Neural cell (in vitro differentiated cells): ENCODE measurements around the gene ANGPT4. TPM values are rescaled to one million over a fixed set of nuclear protein-coding genes. Genes with fewer than 3 reads are reported as not detected.
"Not testable (repeated sequence)": the region's sequence is repeated elsewhere in the genome, so short reads cannot be mapped to it uniquely, and the experiment has no call there.

Experiments
- H2AFZ ChIP-seq: fragments of 200-600, 300-800 bp; sonication (generic), shearing (Covaris generic); 2 replicates; pipeline ENCODE4 v1.6.0; 2014; ENCODE audit warnings: low read depth, mild to moderate bottlenecking, antibody characterized with exemption, low read length, moderate library complexity
- H3F3A ChIP-seq: fragments of 200-600 bp; shearing (Covaris generic); 2 replicates; pipeline ENCODE4 v1.6.1; 2016; ENCODE audit warnings: mild to moderate bottlenecking, moderate library complexity, mixed read lengths, antibody characterized with exemption, low read length; ENCODE audit not compliant: insufficient read depth, poor library complexity, severe bottlenecking
- H3K27ac ChIP-seq: fragments of 200-600, 300-800 bp; sonication (generic), shearing (Covaris generic); 2 replicates; pipeline ENCODE4 v1.5.1; 2014; ENCODE audit warnings: mild to moderate bottlenecking, low read length, moderate library complexity
- H3K27me3 ChIP-seq: fragments of 300-800, 200-600 bp; sonication (generic), shearing (Covaris generic); 2 replicates; pipeline ENCODE4 v1.6.0; 2014; ENCODE audit warnings: mild to moderate bottlenecking, low read depth, low read length, moderate library complexity; ENCODE audit not compliant: insufficient read depth
- H3K36me3 ChIP-seq: fragments of 300-800, 200-600 bp; sonication (generic), shearing (Covaris generic); 2 replicates; pipeline ENCODE4 v1.5.1; 2014; ENCODE audit warnings: mild to moderate bottlenecking, antibody characterized with exemption, low read length, moderate library complexity; ENCODE audit not compliant: insufficient read depth
- H3K4me2 ChIP-seq: fragments of 300-800, 200-600 bp; sonication (generic), shearing (Covaris generic); 2 replicates; pipeline ENCODE4 v1.6.0; 2014; ENCODE audit warnings: mild to moderate bottlenecking, low read length
- H3K4me3 ChIP-seq: fragments of 300-800, 200-600 bp; sonication (generic), shearing (Covaris generic); 2 replicates; pipeline ENCODE4 v1.5.1; 2014; ENCODE audit warnings: mild to moderate bottlenecking, low read length, moderate library complexity
- H3K79me2 ChIP-seq: fragments of 200-600 bp; shearing (Covaris generic); replicated peaks from 2 replicates; pipeline ENCODE4 v1.6.0; 2014; ENCODE audit warnings: mild to moderate bottlenecking, low read length, moderate library complexity; ENCODE audit not compliant: insufficient read depth
- H3K9ac ChIP-seq: fragments of 300-800, 200-600 bp; sonication (generic), shearing (Covaris generic); 2 replicates; pipeline ENCODE4 v1.6.1; 2016; ENCODE audit warnings: mild to moderate bottlenecking, low read length, mixed read lengths
- H3K9me2 ChIP-seq: fragments of 200-600 bp; shearing (Covaris generic); 2 replicates; pipeline ENCODE4 v1.6.1; 2016; ENCODE audit warnings: mild to moderate bottlenecking, low read length, mixed read lengths; ENCODE audit not compliant: insufficient read depth
- H3K9me3 ChIP-seq: fragments of 200-600, 300-800 bp; sonication (generic), shearing (Covaris generic); 2 replicates; pipeline ENCODE4 v1.6.1; 2016; ENCODE audit warnings: mild to moderate bottlenecking, mixed run types, low read length, moderate library complexity, mixed read lengths
- H4K20me1 ChIP-seq: fragments of 200-600 bp; shearing (Covaris generic); 2 replicates; pipeline ENCODE4 v1.6.1; 2016; ENCODE audit warnings: mild to moderate bottlenecking, mixed run types; ENCODE audit not compliant: insufficient read depth
- EP300 ChIP-seq: fragments of 450-650 bp; conservative IDR thresholded peaks from 2 replicates; pipeline ENCODE4 v1.6.1; 2014; ENCODE audit warnings: antibody characterized with exemption, mild to moderate bottlenecking, moderate library complexity; ENCODE audit not compliant: poor library complexity, severe bottlenecking
- EZH2 ChIP-seq: fragments of 200-600, 300-800 bp; shearing (Covaris generic), sonication (generic); IDR thresholded peaks from 2 replicates; pipeline ENCODE4 v1.6.1; 2014; ENCODE audit warnings: antibody characterized with exemption, low read length, borderline replicate concordance, mild to moderate bottlenecking; ENCODE audit not compliant: insufficient read depth, poor library complexity, severe bottlenecking
- MXI1 ChIP-seq: fragments of 450-650 bp; conservative IDR thresholded peaks from 2 replicates; pipeline ENCODE4 v1.6.1; 2014; ENCODE audit warnings: antibody characterized with exemption, mild to moderate bottlenecking; ENCODE audit not compliant: poor library complexity, severe bottlenecking
- POLR2AphosphoS5 ChIP-seq: IDR thresholded peaks from 2 replicates; pipeline ENCODE4 v1.6.1; 2012
- RAD21 ChIP-seq: fragments of 450-650 bp; conservative IDR thresholded peaks from 2 replicates; pipeline ENCODE4 v1.6.1; 2014; ENCODE audit warnings: antibody characterized with exemption, mild to moderate bottlenecking, moderate library complexity
- SMC3 ChIP-seq: fragments of 450-650 bp; conservative IDR thresholded peaks from 2 replicates; pipeline ENCODE4 v1.6.1; 2014; ENCODE audit warnings: antibody characterized with exemption, mild to moderate bottlenecking, moderate library complexity; ENCODE audit not compliant: poor library complexity
- TAF1 ChIP-seq: IDR thresholded peaks from 2 replicates; pipeline ENCODE4 v1.6.1; 2012; ENCODE audit warnings: low read depth
- polyA plus RNA-seq: library from polyadenylated mRNA; depleted of rRNA; stranded (reverse); fragments of >200 nt; gene quantifications from 2 replicates; pipeline ENCODE4 v1.2.3, GENCODE V29; 2014
- TF ChIP-seq, protein P1 (sequence below): IDR thresholded peaks from 2 replicates; pipeline ENCODE4 v1.6.1; 2012; ENCODE audit warnings: borderline replicate concordance
- TF ChIP-seq, protein P2 (sequence below): fragments of 450-650 bp; IDR thresholded peaks from 2 replicates; pipeline ENCODE4 v1.5.1; 2014; ENCODE audit warnings: antibody characterized with exemption, mild to moderate bottlenecking, moderate library complexity; ENCODE audit not compliant: poor library complexity, severe bottlenecking

The ANGPT4 gene
- polyA plus RNA-seq, 1 donor from 2014 or later = not detected

DNA sequence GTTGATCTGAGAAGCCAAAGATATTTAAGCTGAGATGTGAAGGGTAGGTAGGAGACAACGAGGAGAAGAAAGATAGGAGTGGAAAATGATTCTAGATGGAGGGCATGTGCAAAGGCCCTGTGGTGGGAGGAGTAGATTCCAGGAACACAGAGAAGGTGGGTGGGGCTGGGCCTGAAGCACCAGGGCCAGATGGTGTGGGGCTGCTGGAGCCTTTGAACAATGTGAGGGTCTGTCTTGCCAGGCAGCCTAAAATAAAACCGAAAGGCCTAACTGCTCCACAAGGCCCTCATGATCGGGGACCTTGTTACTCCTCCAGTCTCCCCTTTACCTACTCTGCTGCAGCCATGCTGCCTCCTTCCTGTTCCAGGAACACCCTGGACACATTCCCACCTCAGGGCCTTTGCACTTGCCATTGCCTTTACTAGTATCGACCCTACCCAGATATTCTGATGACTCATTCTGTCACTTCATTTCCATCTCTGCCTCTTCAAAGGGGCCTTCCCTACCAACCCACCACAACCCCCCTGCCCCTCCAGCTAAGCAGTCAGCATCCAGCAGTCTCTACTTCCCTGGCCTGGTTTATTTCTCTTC, 62.6 kb downstream of the ANGPT4 start:
- no peaks in the 10 kb centered on the region for H3F3A ChIP-seq
- H4K20me1 ChIP-seq = no peaks in the 10 kb centered on the region
- no peaks in the 10 kb centered on the region for H3K36me3 ChIP-seq
- no peaks in the 10 kb centered on the region for H3K9me2 ChIP-seq
- H3K4me2 ChIP-seq = no peak overlapping the region
- no peaks in the 10 kb centered on the region for H3K9me3 ChIP-seq
- no peak overlapping the region for H3K9ac ChIP-seq
- no peak overlapping the region for H3K4me3 ChIP-seq
- no peaks in the 10 kb centered on the region for H3K79me2 ChIP-seq
- no peaks in the 10 kb centered on the region for H3K27me3 ChIP-seq
- no peak overlapping the region for H3K27ac ChIP-seq
- no peak for TF ChIP-seq RAD21
- no peak for TF ChIP-seq EZH2
- TF ChIP-seq, protein P1, sequence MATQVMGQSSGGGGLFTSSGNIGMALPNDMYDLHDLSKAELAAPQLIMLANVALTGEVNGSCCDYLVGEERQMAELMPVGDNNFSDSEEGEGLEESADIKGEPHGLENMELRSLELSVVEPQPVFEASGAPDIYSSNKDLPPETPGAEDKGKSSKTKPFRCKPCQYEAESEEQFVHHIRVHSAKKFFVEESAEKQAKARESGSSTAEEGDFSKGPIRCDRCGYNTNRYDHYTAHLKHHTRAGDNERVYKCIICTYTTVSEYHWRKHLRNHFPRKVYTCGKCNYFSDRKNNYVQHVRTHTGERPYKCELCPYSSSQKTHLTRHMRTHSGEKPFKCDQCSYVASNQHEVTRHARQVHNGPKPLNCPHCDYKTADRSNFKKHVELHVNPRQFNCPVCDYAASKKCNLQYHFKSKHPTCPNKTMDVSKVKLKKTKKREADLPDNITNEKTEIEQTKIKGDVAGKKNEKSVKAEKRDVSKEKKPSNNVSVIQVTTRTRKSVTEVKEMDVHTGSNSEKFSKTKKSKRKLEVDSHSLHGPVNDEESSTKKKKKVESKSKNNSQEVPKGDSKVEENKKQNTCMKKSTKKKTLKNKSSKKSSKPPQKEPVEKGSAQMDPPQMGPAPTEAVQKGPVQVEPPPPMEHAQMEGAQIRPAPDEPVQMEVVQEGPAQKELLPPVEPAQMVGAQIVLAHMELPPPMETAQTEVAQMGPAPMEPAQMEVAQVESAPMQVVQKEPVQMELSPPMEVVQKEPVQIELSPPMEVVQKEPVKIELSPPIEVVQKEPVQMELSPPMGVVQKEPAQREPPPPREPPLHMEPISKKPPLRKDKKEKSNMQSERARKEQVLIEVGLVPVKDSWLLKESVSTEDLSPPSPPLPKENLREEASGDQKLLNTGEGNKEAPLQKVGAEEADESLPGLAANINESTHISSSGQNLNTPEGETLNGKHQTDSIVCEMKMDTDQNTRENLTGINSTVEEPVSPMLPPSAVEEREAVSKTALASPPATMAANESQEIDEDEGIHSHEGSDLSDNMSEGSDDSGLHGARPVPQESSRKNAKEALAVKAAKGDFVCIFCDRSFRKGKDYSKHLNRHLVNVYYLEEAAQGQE = no peak
- no peak for TF ChIP-seq MXI1
- no peak for TF ChIP-seq EP300
- no peak for TF ChIP-seq POLR2AphosphoS5
- H2AFZ ChIP-seq = no peak overlapping the region

DNA sequence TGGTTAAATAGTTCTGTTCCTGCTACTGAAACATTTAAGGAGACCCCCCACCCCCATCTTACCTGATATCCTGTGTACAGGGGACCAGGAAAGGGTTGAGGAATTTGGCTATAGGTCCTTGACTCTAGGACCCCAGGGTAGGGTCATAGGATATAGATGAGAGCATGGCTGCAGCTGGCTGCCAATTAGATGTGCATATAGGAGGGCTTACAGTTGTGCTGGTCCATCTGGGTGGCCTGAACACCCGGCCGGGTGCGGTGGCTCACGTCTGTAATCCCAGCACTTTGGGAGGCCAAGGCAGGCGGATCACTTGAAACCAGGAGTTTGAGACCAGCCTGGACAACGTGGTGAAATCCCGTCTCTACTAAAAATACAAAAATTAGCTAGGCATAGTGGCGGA, 67.4 kb downstream of the ANGPT4 start:
- H3K4me3 ChIP-seq, H3K9me3 ChIP-seq, H2AFZ ChIP-seq: not testable (repeated sequence)

DNA sequence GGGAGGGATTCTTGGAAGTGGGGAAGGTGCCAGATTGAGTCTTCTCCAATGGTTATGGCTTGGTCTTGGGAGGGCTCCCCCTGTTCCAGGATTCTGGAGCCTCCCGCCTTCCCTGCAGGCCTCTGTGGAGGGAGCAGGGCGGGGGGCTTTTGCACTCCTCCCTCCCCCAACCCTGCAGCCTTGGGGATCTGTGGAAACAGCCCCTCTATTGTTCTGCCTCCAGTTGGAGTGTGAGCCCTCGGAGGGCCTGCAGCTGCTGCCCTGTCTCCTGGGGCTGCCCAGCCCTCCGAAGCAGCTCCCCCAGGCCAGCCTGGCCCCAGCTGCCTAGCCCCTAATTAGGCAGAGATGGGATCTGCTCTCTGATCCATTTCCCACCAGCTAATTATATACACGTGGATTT, 67.9 kb downstream of the ANGPT4 start:
- Histone ChIP-seq H3K27me3 (peaks cover 5% of the 10 kb centered on the region), H3K4me3 (no peak overlapping the region)

More for the DNA sequence above, 67.4 kb downstream of the ANGPT4 start:
- not testable (repeated sequence) for H3K27me3 ChIP-seq, H3F3A ChIP-seq, H3K9ac ChIP-seq, H3K4me2 ChIP-seq, H4K20me1 ChIP-seq, H3K79me2 ChIP-seq, H3K36me3 ChIP-seq, H3K9me2 ChIP-seq, H3K27ac ChIP-seq

More for the DNA sequence above, 67.9 kb downstream of the ANGPT4 start:
- H2AFZ ChIP-seq = no peak overlapping the region
- no peaks in the 10 kb centered on the region for H3K9me3 ChIP-seq
- peaks cover 7% of the 10 kb centered on the region for H3K79me2 ChIP-seq
- no peaks in the 10 kb centered on the region for H3K36me3 ChIP-seq
- TF ChIP-seq EZH2 (no peak), TAF1 (no peak), EP300 (no peak), SMC3 (no peak), RAD21 (no peak), POLR2AphosphoS5 (no peak), MXI1 (no peak)
- TF ChIP-seq, protein P2, sequence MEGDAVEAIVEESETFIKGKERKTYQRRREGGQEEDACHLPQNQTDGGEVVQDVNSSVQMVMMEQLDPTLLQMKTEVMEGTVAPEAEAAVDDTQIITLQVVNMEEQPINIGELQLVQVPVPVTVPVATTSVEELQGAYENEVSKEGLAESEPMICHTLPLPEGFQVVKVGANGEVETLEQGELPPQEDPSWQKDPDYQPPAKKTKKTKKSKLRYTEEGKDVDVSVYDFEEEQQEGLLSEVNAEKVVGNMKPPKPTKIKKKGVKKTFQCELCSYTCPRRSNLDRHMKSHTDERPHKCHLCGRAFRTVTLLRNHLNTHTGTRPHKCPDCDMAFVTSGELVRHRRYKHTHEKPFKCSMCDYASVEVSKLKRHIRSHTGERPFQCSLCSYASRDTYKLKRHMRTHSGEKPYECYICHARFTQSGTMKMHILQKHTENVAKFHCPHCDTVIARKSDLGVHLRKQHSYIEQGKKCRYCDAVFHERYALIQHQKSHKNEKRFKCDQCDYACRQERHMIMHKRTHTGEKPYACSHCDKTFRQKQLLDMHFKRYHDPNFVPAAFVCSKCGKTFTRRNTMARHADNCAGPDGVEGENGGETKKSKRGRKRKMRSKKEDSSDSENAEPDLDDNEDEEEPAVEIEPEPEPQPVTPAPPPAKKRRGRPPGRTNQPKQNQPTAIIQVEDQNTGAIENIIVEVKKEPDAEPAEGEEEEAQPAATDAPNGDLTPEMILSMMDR = no peak
- TF ChIP-seq, protein P1 = no peak
- no peak overlapping the region for H3K9ac ChIP-seq
- no peak overlapping the region for H3K4me2 ChIP-seq
- no peaks in the 10 kb centered on the region for H4K20me1 ChIP-seq
- H3K9me2 ChIP-seq = no peaks in the 10 kb centered on the region
- H3K27ac ChIP-seq = no peak overlapping the region
- H3F3A ChIP-seq = no peaks in the 10 kb centered on the region
